NCI-H2107 (cell line): Measurements from ENCODE around the gene CPZ.
"Not testable (repeated sequence)": the region's sequence is repeated elsewhere in the genome, so short reads cannot be mapped to it uniquely, and the experiment has no call there.

Source experiments
- DNase-seq: peaks from one replicate; lab custom pipeline; 2025; lab: John Stamatoyannopoulos, UW

Gene CPZ

GRCh38 chr4:8612646-8613045 is 20.1 kb downstream of the CPZ start:
- DNase-seq, result no peak

- DNase-seq, result no peak
Measured at GRCh38 chr4:8613421-8614364, 21.1 kb downstream of the CPZ start.

- DNase-seq, result no peak
Measured at GRCh38 chr4:8614365-8615193, 22.0 kb downstream of the CPZ start.

GRCh38 chr4:8615366-8615765 is 22.8 kb downstream of the CPZ start:
- no peak for DNase-seq

GRCh38 chr4:8615921-8616787 is 23.6 kb downstream of the CPZ start:
- DNase-seq, result no peak

GRCh38 chr4:8616831-8617230 is 24.3 kb downstream of the CPZ start:
- DNase-seq, result no peak

GRCh38 chr4:8617486-8618040 is 25.0 kb downstream of the CPZ start:
- no peak for DNase-seq

- no peak for DNase-seq
Measured at GRCh38 chr4:8618421-8618820, 25.9 kb downstream of the CPZ start.

GRCh38 chr4:8618961-8619720 is 26.6 kb downstream of the CPZ start:
- no peak for DNase-seq

GRCh38 chr4:8621135-8621534 is 28.6 kb downstream of the CPZ start:
- not testable (repeated sequence) for DNase-seq

- not testable (repeated sequence) for DNase-seq
Measured at GRCh38 chr4:8624601-8625272, 32.2 kb downstream of the CPZ start.

GRCh38 chr4:8630240-8630905 is 37.8 kb downstream of the CPZ start:
- not testable (repeated sequence) for DNase-seq

- not testable (repeated sequence) for DNase-seq
Measured at GRCh38 chr4:8631896-8632295, 39.3 kb downstream of the CPZ start.

- not testable (repeated sequence) for DNase-seq
Measured at GRCh38 chr4:8634773-8635172, 42.2 kb downstream of the CPZ start.

GRCh38 chr4:8635897-8636554 is 43.5 kb downstream of the CPZ start:
- not testable (repeated sequence) for DNase-seq

- no peak for DNase-seq
Measured at GRCh38 chr4:8637456-8637984, 45.0 kb downstream of the CPZ start.

GRCh38 chr4:8639021-8639420 is 46.5 kb downstream of the CPZ start:
- no peak for DNase-seq

GRCh38 chr4:8639777-8640720 is 47.5 kb downstream of the CPZ start:
- no peak for DNase-seq
